ENCODE results near the gene DAZAP1.

DAZAP1 gene

GRCh38 chr19:1467490-1468273 lies 60.3 kb downstream of the DAZAP1 start:
- no peak overlapping the region for H3K27ac ChIP-seq
- TF ChIP-seq CTCF (IDR thresholded peaks at IDR 0.05), result no peak
- TF ChIP-seq ZFX (IDR thresholded peaks at IDR 0.05; ENCODE audit: borderline replicate concordance), result no peak

- TF ChIP-seq ZFX (IDR thresholded peaks at IDR 0.05; ENCODE audit: borderline replicate concordance) (no peak), CTCF (IDR thresholded peaks at IDR 0.05) (no peak)
- peak overlapping the region; percentile 86; the same call in 1 of the 2 replicates for H3K27ac ChIP-seq
These were observed 61.0 kb downstream of the DAZAP1 start for GRCh38 chr19:1468274-1468820.

- TF ChIP-seq CTCF (IDR thresholded peaks at IDR 0.05) (peak; percentile 51), ZFX (IDR thresholded peaks at IDR 0.05; ENCODE audit: borderline replicate concordance) (no peak)
- H3K27ac ChIP-seq, result peak overlapping the region; percentile 86
These were observed 61.5 kb downstream of the DAZAP1 start for GRCh38 chr19:1468821-1469254.

GRCh38 chr19:1469255-1470054 lies 62.1 kb downstream of the DAZAP1 start:
- peak overlapping the region; percentile 86 for H3K27ac ChIP-seq
- no peak for TF ChIP-seq ZFX (IDR thresholded peaks at IDR 0.05; ENCODE audit: borderline replicate concordance)
- peak; percentile 36 for TF ChIP-seq CTCF (IDR thresholded peaks at IDR 0.05)

- TF ChIP-seq CTCF (IDR thresholded peaks at IDR 0.05), result no peak
- no peak for TF ChIP-seq ZFX (IDR thresholded peaks at IDR 0.05; ENCODE audit: borderline replicate concordance)
- H3K27ac ChIP-seq, result peak overlapping the region; percentile 86
These were observed 62.6 kb downstream of the DAZAP1 start for GRCh38 chr19:1470055-1470304.

- TF ChIP-seq ZFX (IDR thresholded peaks at IDR 0.05; ENCODE audit: borderline replicate concordance), result no peak
- no peak for TF ChIP-seq CTCF (IDR thresholded peaks at IDR 0.05)
- peak overlapping the region; percentile 86 for H3K27ac ChIP-seq
These were observed 63.1 kb downstream of the DAZAP1 start for GRCh38 chr19:1470305-1471009.

Measured in 22Rv1 (cell line).